H1 (cell line): ENCODE measurements around the gene GLRA2.

Experiments
- GABPA ChIP-seq: IDR thresholded peaks from 2 replicates; pipeline ENCODE4 v1.6.1; 2011; ENCODE audit warnings: mild to moderate bottlenecking, low read length, moderate library complexity, borderline replicate concordance; ENCODE audit not compliant: insufficient read depth
- JUN ChIP-seq: IDR thresholded peaks from 2 replicates; pipeline ENCODE4 v1.6.1; 2011; ENCODE audit warnings: low read depth, mild to moderate bottlenecking, improper control_type of control experiment, low read length
- MAFK ChIP-seq: IDR thresholded peaks from 2 replicates; pipeline ENCODE4 v1.6.1; 2012; ENCODE audit warnings: low read depth, mild to moderate bottlenecking, improper control_type of control experiment, low read length
- PHF8 ChIP-seq: fragments of 200-600 bp; sonication (generic); conservative IDR thresholded peaks from 2 replicates; pipeline ENCODE4 v1.7.1; 2012; ENCODE audit warnings: low read depth, mild to moderate bottlenecking, inconsistent platforms, low read length, moderate library complexity
- POLR2A ChIP-seq, 2 experiments: IDR thresholded peaks; 1 replicate in 1 of 2; 2 replicates in 1 of 2; pipeline ENCODE4 v1.6.1; 2011; ENCODE audit warnings: low read depth in 2 of 2, low read length in 2 of 2, mild to moderate bottlenecking in 2 of 2; ENCODE audit errors: control extremely low read depth in 1 of 2
- TAF1 ChIP-seq: IDR thresholded peaks from 2 replicates; pipeline ENCODE4 v1.6.1; 2011; ENCODE audit warnings: mild to moderate bottlenecking, low read depth, low read length

DNA sequence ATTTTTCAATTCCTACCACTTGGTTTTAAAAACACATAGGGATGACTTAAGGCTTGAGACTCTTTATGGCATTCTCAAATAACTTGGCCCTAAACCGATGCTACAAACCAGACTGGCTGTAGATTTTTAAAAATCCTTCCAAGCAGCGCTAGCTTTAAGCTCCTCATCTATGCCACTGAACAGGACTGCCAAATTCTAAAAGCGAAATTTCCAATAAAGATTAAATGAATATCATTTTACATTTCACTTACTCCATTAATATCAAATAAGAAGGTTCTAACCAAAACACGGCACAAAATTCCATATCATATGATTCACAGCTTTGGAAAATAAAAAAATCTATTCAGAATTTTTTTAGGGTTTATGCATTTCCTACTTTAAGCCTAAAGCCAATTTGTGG lies 209.3 kb downstream of the GLRA2 start:
- no peak for TF ChIP-seq JUN
- TF ChIP-seq TAF1 = no peak
- TF ChIP-seq POLR2A (IDR thresholded peaks at IDR 0.05; ENCODE audit: control extremely low read depth in 1 of 2, low read depth in 2 of 2, low read length in 2 of 2) = no peak
- TF ChIP-seq GABPA = no peak
- TF ChIP-seq PHF8 = no peak
- TF ChIP-seq MAFK = no peak
